ENCODE measurements around the gene BTBD6. TPM values are rescaled to one million over a fixed set of nuclear protein-coding genes. Genes with fewer than 3 reads are reported as not detected.

BTBD6 gene
- total RNA-seq, 4 donors from 2014 or later: 52.2 to 69.6 (median 64.4) TPM

DNA sequence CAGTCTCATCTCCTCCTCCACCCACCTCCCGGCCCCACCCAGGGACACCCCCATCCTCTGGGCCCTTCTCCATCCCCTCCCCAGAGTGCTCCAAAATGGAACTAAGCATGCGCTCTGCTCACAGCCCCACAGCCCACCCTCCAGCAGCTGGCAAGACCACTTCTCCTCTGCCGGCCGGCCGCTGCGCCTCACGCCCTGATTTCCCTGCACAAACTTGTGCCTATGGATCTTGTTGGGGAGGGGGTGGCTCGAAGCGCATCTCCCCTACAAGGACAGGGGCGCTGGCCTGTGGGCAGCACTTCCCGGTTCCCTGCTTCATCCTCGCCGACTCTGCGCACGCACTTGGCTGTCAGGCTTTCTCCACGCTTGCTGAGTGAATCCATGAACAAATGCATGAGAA is 47.7 kb upstream of the BTBD6 start:
- intact Hi-C loops (cut with DNase I; ENCODE audit: low total_unique reads) (no loop called here), in situ Hi-C loops (cut with MboI; ENCODE audit: low pct_ligation_motif_present in 1 of 4, low pct_unique_long_range_greater_than_20kb in 1 of 4, low sequenced_read_pairs in 3 of 4) (no loop called here)
- DNase-seq: no peak
- H3K9me3 ChIP-seq: no peaks in the 10 kb centered on the region
- TF ChIP-seq POLR2AphosphoS5 (IDR thresholded peaks at IDR 0.05) (no peak), POLR2A (IDR thresholded peaks at IDR 0.05) (no peak), EP300 (IDR thresholded peaks at IDR 0.05; ENCODE audit: low read depth) (no peak)
- TF ChIP-seq, protein P1, sequence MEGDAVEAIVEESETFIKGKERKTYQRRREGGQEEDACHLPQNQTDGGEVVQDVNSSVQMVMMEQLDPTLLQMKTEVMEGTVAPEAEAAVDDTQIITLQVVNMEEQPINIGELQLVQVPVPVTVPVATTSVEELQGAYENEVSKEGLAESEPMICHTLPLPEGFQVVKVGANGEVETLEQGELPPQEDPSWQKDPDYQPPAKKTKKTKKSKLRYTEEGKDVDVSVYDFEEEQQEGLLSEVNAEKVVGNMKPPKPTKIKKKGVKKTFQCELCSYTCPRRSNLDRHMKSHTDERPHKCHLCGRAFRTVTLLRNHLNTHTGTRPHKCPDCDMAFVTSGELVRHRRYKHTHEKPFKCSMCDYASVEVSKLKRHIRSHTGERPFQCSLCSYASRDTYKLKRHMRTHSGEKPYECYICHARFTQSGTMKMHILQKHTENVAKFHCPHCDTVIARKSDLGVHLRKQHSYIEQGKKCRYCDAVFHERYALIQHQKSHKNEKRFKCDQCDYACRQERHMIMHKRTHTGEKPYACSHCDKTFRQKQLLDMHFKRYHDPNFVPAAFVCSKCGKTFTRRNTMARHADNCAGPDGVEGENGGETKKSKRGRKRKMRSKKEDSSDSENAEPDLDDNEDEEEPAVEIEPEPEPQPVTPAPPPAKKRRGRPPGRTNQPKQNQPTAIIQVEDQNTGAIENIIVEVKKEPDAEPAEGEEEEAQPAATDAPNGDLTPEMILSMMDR (IDR thresholded peaks at IDR 0.05): no peak
- no peak overlapping the region for H3K4me3 ChIP-seq
- WGBS, 2 donors (ENCODE audit: low coverage in 1 of 2): 68% methylated on average over 16 of the region's 16 CpGs; no CpG with 5 or more reads in 1 of the 2 donors
- peaks cover 3 to 37% (median 18%) of the 10 kb centered on the region in 4 donors for H3K4me1 ChIP-seq
- no peaks in the 10 kb centered on the region for H3K36me3 ChIP-seq
- no peak overlapping the region for H3K27ac ChIP-seq
- peaks cover 72% of the 10 kb centered on the region for H3K27me3 ChIP-seq

DNA sequence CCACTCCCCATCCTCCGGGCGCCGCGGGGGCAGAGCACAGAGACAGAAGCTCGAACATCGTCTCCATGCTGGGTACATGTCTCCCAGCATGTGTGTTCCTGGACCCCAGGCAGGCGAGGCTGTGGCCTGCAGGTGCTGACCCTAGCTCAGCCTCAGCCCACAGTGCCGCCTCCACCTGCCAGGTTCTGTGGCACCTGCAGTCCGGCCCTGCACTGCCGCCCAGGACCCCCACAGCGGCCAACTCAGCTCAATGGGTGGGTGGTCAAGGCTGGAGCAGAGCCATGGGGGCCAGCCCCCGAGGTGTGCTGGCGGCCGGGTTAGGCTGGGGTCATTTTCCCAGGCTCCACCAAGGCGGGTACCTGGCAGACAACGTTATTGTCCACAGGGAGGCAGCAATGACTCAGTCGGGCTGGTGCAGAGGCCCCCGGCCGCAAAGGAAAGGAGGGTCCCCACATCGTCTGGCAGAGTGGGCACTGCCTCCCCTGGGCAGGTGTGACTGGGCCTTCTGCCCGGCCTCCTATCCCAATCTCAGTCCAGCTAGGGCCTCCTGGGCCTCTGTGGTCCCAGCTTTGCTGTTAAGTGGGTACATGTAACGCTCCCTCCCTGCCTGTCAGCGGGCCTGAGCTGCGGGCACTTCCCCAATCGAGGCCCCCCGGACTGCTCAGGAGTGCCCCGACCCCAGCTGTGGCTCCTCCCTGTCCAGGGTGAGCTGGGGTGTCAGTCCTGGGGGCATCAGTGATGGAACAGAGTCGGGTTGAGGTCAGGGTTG is 47.0 kb upstream of the BTBD6 start:
- H3K4me1 ChIP-seq: peaks cover 3 to 32% (median 16%) of the 10 kb centered on the region in 4 donors
- no peak for DNase-seq
- TF ChIP-seq POLR2A (IDR thresholded peaks at IDR 0.05) (no peak), POLR2AphosphoS5 (IDR thresholded peaks at IDR 0.05) (no peak)
- TF ChIP-seq, protein P1 (IDR thresholded peaks at IDR 0.05): peak in 1 of 5 experiments; percentile 13

DNA sequence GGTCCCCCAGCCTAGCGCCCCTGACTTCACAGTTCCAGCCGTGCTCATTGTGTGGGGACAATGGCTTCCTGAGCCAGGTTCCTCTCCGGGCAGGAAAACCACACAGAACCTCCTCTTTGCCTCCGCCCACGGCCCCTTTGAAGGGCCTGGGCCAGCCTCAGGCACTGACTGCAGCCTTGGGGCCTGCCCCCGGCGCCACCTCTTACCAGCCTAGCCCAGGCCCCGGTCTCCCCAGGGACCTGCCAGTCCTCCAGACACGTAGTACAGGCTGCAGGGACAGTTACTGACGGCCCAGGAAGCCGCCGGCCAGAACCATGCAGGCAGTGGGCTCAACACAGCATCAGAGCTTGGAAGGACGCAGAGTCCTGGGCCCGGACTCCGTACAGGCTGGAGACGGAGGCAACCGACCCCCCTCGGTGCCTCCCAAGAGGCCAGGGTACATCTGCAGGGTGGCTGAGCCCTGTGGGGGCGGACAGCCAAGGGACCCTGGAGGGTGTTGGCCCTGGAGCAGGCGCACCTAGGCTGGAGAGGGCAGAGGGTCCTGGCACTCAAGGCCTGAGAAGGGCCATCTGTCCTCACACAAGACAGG is 46.3 kb upstream of the BTBD6 start:
- DNase-seq: no peak
- intact Hi-C loops (cut with DNase I; ENCODE audit: low total_unique reads) (no loop called here), in situ Hi-C loops (cut with MboI; ENCODE audit: low pct_ligation_motif_present in 1 of 4, low pct_unique_long_range_greater_than_20kb in 1 of 4, low sequenced_read_pairs in 3 of 4) (no loop called here)
- no peaks in the 10 kb centered on the region for H3K36me3 ChIP-seq
- peaks cover 58% of the 10 kb centered on the region for H3K27me3 ChIP-seq
- H3K27ac ChIP-seq: no peak overlapping the region
- no peak overlapping the region for H3K4me3 ChIP-seq
- WGBS, 2 donors (ENCODE audit: low coverage in 1 of 2): 37% methylated on average over 19 of the region's 20 CpGs; no CpG with 5 or more reads in 1 of the 2 donors
- peaks cover 3 to 25% (median 9%) of the 10 kb centered on the region in 4 donors for H3K4me1 ChIP-seq
- no peaks in the 10 kb centered on the region for H3K9me3 ChIP-seq
- TF ChIP-seq POLR2A (IDR thresholded peaks at IDR 0.05) (no peak), EP300 (IDR thresholded peaks at IDR 0.05; ENCODE audit: low read depth) (no peak), POLR2AphosphoS5 (IDR thresholded peaks at IDR 0.05) (no peak)
- TF ChIP-seq, protein P1 (IDR thresholded peaks at IDR 0.05): no peak

More for the DNA sequence above, 47.0 kb upstream of the BTBD6 start:
- WGBS, 2 donors (ENCODE audit: low coverage in 1 of 2): 44% methylated on average over 27 of the region's 28 CpGs; no CpG with 5 or more reads in 1 of the 2 donors
- intact Hi-C loops (cut with DNase I; ENCODE audit: low total_unique reads): no loop called here
- Histone ChIP-seq H3K27me3 (peaks cover 65% of the 10 kb centered on the region), H3K4me3 (no peak overlapping the region), H3K9me3 (no peaks in the 10 kb centered on the region), H3K27ac (no peak overlapping the region), H3K36me3 (no peaks in the 10 kb centered on the region)
- in situ Hi-C loops (cut with MboI; ENCODE audit: low pct_ligation_motif_present in 1 of 4, low pct_unique_long_range_greater_than_20kb in 1 of 4, low sequenced_read_pairs in 3 of 4): no loop called here

DNA sequence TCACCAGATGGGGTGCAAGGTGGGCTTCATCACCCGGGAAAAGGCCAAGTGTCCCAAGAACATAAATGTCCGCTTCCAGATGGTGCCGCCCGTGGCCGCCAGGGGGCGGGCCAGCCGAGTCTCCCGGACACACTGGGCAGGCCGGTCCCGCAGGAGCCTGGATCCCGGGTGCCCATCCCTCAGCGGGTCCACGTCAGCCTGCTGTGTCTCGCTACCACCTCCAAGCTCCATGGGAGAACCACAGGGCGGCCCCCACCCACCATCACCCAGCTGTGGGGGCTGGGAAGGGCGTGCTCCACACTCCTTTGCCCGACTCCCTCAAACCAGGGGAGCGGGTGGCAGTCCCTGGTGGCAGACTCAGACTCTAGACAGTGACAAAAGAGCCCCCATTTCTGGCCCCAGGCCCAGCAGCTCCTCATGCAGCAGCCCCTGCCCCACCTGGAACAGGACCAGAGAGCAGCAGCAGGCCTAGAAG is 45.2 kb upstream of the BTBD6 start:
- H3K27me3 ChIP-seq: peaks cover 47% of the 10 kb centered on the region
- peaks cover 0 to 22% (median 8%) of the 10 kb centered on the region in 4 donors for H3K4me1 ChIP-seq
- no peak overlapping the region for H3K27ac ChIP-seq
- 6% methylated on average over 18 of the region's 18 CpGs; no CpG with 5 or more reads in 1 of the 2 donors for WGBS, 2 donors (ENCODE audit: low coverage in 1 of 2)
- intact Hi-C loops (cut with DNase I; ENCODE audit: low total_unique reads): no loop called here
- no peaks in the 10 kb centered on the region for H3K9me3 ChIP-seq
- H3K36me3 ChIP-seq: no peaks in the 10 kb centered on the region
- TF ChIP-seq EP300 (IDR thresholded peaks at IDR 0.05; ENCODE audit: low read depth) (no peak), POLR2AphosphoS5 (IDR thresholded peaks at IDR 0.05) (no peak), POLR2A (IDR thresholded peaks at IDR 0.05) (no peak)
- TF ChIP-seq, protein P1 (IDR thresholded peaks at IDR 0.05): peak; percentile 92 to 96 (median 94)
- in situ Hi-C loops (cut with MboI; ENCODE audit: low pct_ligation_motif_present in 1 of 4, low pct_unique_long_range_greater_than_20kb in 1 of 4, low sequenced_read_pairs in 3 of 4): no loop called here
- H3K4me3 ChIP-seq: no peak overlapping the region
- peak; percentile 80 for DNase-seq

Measured in transverse colon (tissue), 4 donors.